Omental fat pad (tissue), 4 donors: ENCODE measurements around the gene SLC29A2. TPM values are rescaled to one million over a fixed set of nuclear protein-coding genes. Genes with fewer than 3 reads are reported as not detected.

ENCODE experiments used
- ATAC-seq: fragments of 150-250 bp; one replicate; pipeline ENCODE4 v1.9.1; 2016; ENCODE audit warnings: mild to moderate bottlenecking, moderate library complexity; ENCODE audit not compliant: low FRiP score
- DNase-seq: peaks from one replicate; pipeline ENCODE4 v3.0.0-alpha.2; 2019; ENCODE audit warnings: low spot score
- total RNA-seq, 4 donors: library from RNA; depleted of rRNA; stranded (reverse); fragments of >200 nt; gene quantifications; one replicate each; pipeline ENCODE4 v1.1.0, GENCODE V29; 2016
- TF ChIP-seq, protein P1 (sequence below), 3 donors: fragments of 450-650 bp; IDR thresholded peaks; one replicate each; pipeline ENCODE4 v1.5.1; 2016 to 2017; ENCODE audit warnings: antibody characterized with exemption in 3 of 3, mild to moderate bottlenecking in 3 of 3, moderate library complexity in 2 of 3

Gene SLC29A2
- total RNA-seq, 4 donors from 2014 or later: 2.7 to 7.4 (median 5.0) TPM

DNA sequence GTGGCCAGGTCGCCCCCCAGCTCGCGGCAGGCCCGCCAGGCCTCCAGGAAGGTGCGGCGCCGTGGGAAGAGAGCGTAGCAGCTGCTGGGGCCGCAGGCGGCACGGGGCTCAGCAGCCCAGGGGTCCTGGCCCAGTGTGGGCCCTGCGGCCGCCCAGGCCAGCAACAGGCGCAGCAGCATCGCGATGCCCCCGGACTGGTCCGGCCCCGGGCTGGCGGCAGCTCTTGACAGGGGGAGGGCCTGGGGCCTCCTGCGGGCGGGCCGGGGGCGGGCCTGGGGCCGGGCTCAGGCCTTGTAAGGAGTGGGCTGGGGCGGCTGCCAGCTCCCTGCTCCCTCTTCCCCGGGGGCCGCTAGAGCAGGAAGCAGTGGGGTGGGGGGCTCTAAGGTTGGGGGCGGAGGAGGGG is 54.7 kb downstream of the SLC29A2 start, which contains the start of gene CD248:
TSS of gene CD248 (minus strand) at position 196 of the 403 bp plus-strand sequence. CDS start at position 179, 17 bp downstream.
- TF ChIP-seq, protein P1, sequence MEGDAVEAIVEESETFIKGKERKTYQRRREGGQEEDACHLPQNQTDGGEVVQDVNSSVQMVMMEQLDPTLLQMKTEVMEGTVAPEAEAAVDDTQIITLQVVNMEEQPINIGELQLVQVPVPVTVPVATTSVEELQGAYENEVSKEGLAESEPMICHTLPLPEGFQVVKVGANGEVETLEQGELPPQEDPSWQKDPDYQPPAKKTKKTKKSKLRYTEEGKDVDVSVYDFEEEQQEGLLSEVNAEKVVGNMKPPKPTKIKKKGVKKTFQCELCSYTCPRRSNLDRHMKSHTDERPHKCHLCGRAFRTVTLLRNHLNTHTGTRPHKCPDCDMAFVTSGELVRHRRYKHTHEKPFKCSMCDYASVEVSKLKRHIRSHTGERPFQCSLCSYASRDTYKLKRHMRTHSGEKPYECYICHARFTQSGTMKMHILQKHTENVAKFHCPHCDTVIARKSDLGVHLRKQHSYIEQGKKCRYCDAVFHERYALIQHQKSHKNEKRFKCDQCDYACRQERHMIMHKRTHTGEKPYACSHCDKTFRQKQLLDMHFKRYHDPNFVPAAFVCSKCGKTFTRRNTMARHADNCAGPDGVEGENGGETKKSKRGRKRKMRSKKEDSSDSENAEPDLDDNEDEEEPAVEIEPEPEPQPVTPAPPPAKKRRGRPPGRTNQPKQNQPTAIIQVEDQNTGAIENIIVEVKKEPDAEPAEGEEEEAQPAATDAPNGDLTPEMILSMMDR (IDR thresholded peaks at IDR 0.05): no peak
- ATAC-seq: no peak
- no peak for DNase-seq

DNA sequence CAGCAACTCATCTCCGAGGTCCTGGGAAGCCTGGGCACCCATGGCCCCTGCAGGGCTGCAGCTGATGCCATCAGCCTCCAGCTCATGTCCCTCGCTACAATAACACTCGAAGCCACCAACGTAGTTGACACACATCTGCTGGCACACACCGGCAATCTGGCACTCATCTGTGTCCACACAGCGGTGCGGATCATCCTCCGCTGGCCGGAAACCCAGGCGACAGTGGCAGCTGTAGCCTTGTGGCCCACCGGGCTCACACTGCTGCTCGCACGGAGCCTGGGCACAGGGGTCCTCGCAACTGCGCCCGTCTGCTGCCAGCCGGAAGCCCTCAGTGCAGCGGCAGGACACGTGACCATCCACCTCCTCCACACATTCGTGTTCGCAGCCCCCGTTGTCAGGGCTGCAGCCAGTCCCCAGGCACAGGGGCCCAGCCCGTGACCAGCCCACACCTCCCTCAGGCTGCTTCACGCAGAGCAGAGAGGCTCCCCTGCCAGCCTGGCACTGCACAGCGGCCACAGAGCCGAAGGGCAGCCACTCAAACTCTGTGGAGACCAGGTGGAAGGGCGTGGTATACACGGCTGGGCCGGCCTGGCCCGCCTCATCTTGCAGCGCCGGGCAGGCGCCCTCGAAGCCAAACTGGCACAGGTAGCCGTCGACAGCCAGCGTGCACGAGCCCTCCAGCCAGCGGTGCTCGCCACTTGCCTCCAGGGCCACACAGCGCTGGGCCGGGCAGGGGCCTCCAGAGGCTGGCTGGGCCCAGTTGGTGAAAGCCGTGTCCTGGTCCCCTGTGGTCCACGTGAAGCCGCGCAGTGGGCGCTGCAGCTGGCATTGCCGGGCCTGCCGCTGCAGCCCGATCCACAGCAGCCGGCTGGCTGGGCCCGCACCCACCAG is 55.4 kb downstream of the SLC29A2 start:
- ATAC-seq (no peak), DNase-seq (no peak)
- TF ChIP-seq, protein P1 (IDR thresholded peaks at IDR 0.05): no peak

DNA sequence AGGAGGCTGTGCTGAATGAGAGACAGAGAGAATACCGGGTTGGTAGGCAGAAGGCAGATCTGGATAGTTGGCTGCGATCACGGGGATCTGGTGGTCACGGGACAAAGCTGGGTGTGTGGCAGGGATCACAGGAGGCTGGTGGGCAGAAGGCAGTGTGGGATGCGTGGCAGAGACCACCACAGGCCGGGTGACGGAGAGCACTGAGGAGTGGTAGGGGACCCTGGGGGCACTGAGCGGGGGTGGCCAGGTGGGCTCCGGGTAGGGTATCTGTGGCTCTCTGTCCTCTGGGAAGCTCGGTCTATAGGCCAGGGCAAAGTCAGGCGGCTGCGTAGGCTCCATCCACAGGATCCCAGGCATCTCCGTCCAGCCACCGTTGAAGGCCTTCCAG is 56.1 kb downstream of the SLC29A2 start:
- TF ChIP-seq, protein P1 (IDR thresholded peaks at IDR 0.05): no peak
- ATAC-seq: no peak

DNA sequence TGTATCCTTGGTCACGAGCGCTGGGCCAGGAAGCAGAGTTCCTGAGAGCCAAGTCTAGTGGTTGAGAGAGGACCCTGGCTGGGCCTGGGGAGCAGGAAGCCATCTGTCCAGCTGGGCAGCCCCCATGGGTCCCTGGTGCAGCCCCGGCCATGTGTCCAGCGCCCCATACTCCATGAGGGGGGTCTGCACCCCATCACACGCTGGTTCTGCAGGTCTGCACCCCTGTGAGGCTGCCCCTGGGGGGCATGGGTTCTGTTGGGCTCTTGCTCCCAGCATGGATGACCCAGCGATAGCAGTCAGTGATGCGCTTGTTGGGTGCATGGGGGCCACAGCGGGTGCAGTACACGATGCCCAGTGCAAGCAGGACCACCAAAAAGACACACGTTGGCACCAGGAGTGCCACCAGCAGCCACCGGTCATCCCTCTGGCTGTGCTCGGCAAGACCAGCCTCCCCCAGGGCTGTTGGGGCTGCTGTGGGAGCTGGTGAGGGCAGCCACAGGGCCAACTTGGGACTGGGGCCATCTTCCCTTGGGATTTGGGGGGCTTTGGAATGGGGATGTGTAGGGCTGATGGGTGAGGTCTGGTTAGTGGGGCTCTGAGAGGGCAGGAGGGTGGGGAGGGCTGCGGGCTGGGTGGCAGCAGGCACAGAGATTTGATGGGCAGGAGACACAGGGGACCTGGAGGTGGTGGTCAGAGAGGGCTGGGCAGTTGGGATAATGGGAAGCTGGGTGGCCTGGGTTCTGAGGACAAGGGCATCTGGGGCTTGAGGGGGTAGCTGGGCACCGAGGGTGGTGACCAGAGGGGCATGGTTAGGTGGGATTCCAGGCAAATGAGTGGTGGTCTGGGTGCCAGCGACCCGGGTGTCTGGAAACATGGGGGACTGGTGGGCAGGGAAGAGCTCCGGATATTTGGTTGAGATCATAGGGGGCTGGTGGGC is 56.7 kb downstream of the SLC29A2 start:
- no peak for ATAC-seq
- TF ChIP-seq, protein P1 (IDR thresholded peaks at IDR 0.05): no peak
- no peak for DNase-seq

More for the DNA sequence above, 56.1 kb downstream of the SLC29A2 start:
- no peak for DNase-seq

DNA sequence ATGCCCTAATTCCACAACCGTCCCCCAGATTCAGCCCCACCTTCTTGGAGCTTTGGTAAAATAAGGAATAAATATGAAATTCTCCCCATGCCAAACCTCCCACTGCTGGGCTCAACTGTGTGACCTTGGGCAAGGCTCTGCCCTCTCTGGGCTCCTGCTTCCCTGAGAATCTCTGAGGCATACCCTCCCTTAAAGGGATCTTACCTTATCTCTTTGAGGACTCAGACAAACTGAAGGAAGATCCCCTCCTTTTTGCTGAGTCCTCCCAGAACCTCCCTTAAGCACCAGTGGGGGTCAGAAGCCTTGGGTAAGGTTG is 57.4 kb downstream of the SLC29A2 start:
- no peak for DNase-seq
- ATAC-seq: no peak
- TF ChIP-seq, protein P1 (IDR thresholded peaks at IDR 0.05): no peak

DNA sequence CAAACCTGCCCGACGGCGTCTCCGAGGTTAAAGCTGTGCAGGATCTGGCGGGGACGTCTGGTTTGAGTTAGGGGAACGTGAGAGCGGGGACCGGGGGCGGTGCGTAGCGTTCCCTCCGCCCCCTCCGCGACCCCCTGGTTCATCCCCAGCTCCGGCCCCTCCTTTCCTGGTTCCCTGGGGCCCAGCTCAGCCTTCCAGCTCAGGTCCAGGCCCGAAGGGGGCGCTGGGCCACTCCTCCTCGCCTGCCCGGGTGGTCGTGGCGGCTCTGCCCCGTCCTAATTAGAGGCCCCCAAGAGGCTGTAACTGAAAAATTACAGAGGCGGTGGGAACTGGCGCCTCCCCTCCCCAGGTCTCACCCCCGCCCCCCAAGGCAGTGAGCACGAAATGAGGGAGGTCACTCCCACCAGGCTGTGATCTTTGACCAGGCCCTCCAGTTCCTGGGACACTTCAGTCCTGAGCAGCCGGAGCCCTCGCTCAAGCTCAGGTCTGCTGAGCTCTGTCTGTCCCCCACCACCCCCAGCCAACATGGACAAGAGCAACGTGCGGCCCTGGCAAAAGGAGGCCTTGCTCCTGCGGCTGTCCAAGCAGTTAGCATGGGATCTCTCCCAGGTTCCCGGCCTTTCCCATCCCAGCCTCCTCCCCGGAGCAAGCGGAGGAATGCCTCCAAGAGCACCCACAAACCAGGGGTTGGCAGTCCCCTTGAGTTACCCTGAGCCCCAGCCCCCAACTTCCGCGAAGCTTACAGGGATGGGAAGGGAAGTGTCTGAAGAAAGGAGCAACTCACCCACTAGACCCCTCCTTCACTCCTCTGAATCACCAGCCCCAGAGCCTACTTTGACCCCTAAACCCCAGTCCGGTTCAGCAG is 58.0 kb downstream of the SLC29A2 start:
- DNase-seq: no peak
- ATAC-seq: no peak

More for the DNA sequence above, 58.0 kb downstream of the SLC29A2 start:
- TF ChIP-seq, protein P1 (IDR thresholded peaks at IDR 0.05): no peak
